Measurements from ENCODE around the gene MGST1. TPM values are rescaled to one million over a fixed set of nuclear protein-coding genes. Genes with fewer than 3 reads are reported as not detected.
A peak's percentile ranks its signal among the peaks of the same experiment; 100 is the strongest.

Gene MGST1
- polyA plus RNA-seq, 2 of the 4 experiments (the other 2 are of a cell fraction), result 949 to 1,309 TPM

DNA sequence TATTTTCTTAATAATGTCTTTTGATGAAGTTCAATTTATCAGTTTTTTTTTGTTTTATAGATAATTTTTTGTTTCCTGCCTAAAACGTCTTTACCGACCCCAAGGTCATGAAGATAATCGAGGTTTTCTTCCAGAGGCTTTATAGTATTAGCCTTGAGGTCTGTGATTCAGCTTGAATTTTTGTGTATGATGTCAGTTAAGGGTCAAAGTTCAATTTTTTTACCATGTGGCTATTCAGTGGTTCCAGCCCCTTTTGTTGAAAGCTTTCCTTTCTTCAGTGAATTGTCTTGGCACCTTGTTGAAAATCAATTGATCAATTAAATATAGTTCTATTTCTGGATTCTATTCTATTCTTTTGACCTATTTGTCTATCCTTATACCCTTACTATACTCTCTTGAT, 3.2 kb upstream of the MGST1 start:
- 32% methylated on average over 3 of the region's 3 CpGs for WGBS (ENCODE audit: missing lambda C conversion rate)
- no peak for ATAC-seq
- no peak for DNase-seq (ENCODE audit: low read depth in 1 of 2, low spot score in 1 of 2)
- Histone ChIP-seq H3K27ac (no peak overlapping the region), H3K9me3 (no peaks in the 10 kb centered on the region), H3K4me1 (peaks cover 21% of the 10 kb centered on the region), H3K4me3 (no peak overlapping the region), H3K4me2 (0 out of 3 replicates have a peak overlapping the region, but pooled peaks have one; percentile 2)
- CTCF ChIA-PET, result no interaction called here
- TF ChIP-seq FOSL2 (IDR thresholded peaks at IDR 0.05) (no peak), FOSL2 (CRISPR knock-in tag; IDR thresholded peaks at IDR 0.05) (no peak)
- FAIRE-seq, result no peak
- POLR2A ChIA-PET, result no interaction called here

GRCh38 chr12:16345105-16345504, 2.3 kb upstream of the MGST1 start:
- DNase-seq (ENCODE audit: low read depth in 1 of 2, low spot score in 1 of 2) (no peak), FAIRE-seq (no peak), ATAC-seq (no peak)
- TF ChIP-seq POLR2A (IDR thresholded peaks at IDR 0.05; ENCODE audit: low read length) (no peak), TFCP2L1 (CRISPR knock-in tag; IDR thresholded peaks at IDR 0.05) (no peak), CTCF (IDR thresholded peaks at IDR 0.05) (no peak), HEYL (CRISPR knock-in tag; IDR thresholded peaks at IDR 0.05) (no peak), MYC (IDR thresholded peaks at IDR 0.05; ENCODE audit: borderline replicate concordance, low read length) (no peak), HOXB5 (CRISPR knock-in tag; IDR thresholded peaks at IDR 0.05) (no peak), ZSCAN20 (CRISPR knock-in tag; IDR thresholded peaks at IDR 0.05) (no peak), CBX2 (IDR thresholded peaks at IDR 0.05; ENCODE audit: borderline replicate concordance, low read depth) (no peak)
- Histone ChIP-seq H3K4me1 (peaks cover 22% of the 10 kb centered on the region), H3K9me3 (no peaks in the 10 kb centered on the region), H3K27ac (no peak overlapping the region; a peak in 1 of 6 replicates), H3K4me3 (no peak overlapping the region), H3K4me2 (no peak overlapping the region)
- whole genome bisulfite sequencing (ENCODE audit: missing lambda C conversion rate), result 84% methylated on average over 1 of the region's 1 CpG
- POLR2A ChIA-PET, result no interaction called here
- CTCF ChIA-PET, result interaction anchor here (0.7 to 1.7 kb wide), 2 partner anchors 14 to 16 kb away, joined by 3 to 5 read pairs; no protein-coding TSS in a partner anchor

- DNase-seq (ENCODE audit: low read depth in 1 of 2, low spot score in 1 of 2) (peak; percentile 8 to 38), ATAC-seq (peak in 1 of 2 experiments; percentile 2; a peak in 3 of 6 replicates), FAIRE-seq (no peak)
- no peak for TF ChIP-seq RARB (CRISPR knock-in tag; IDR thresholded peaks at IDR 0.05)
- no peak for TF ChIP-seq MAZ (IDR thresholded peaks at IDR 0.05; ENCODE audit: borderline replicate concordance, low read depth, low read length)
- no peak for TF ChIP-seq EHMT2 (IDR thresholded peaks at IDR 0.05; ENCODE audit: low read depth)
- TF ChIP-seq TP53 (CRISPR knock-in tag; IDR thresholded peaks at IDR 0.05), result no peak
- TF ChIP-seq FOSB (CRISPR knock-in tag; IDR thresholded peaks at IDR 0.05), result 0 out of 2 replicates have a peak, but pooled peaks have one; percentile 36
- peak; percentile 26 to 27; a peak in 1 of 4 replicates for TF ChIP-seq CEBPB (IDR thresholded peaks at IDR 0.05)
- peak; percentile 72 for TF ChIP-seq MAFK (IDR thresholded peaks at IDR 0.05; ENCODE audit: partially characterized antibody)
- no peak for TF ChIP-seq POLR2A (IDR thresholded peaks at IDR 0.05; ENCODE audit: low read length)
- peak overlapping the region; percentile 97 to 99 for H3K27ac ChIP-seq
- WGBS (ENCODE audit: missing lambda C conversion rate), result 17% methylated on average over 7 of the region's 7 CpGs
- no peaks in the 10 kb centered on the region for H3K9me3 ChIP-seq
- H3K4me3 ChIP-seq, result peak overlapping the region; percentile 76
- H3K4me1 ChIP-seq, result peaks cover 39% of the 10 kb centered on the region
- POLR2A ChIA-PET, result interaction anchor here (1.4 kb wide), 1 partner anchor 17 kb away, joined by 5 read pairs; no protein-coding TSS in a partner anchor
- CTCF ChIA-PET, result no interaction called here
- H3K4me2 ChIP-seq, result peak overlapping the region; percentile 95
These were observed 487 bp upstream of the MGST1 start for GRCh38 chr12:16346958-16347357.

DNA sequence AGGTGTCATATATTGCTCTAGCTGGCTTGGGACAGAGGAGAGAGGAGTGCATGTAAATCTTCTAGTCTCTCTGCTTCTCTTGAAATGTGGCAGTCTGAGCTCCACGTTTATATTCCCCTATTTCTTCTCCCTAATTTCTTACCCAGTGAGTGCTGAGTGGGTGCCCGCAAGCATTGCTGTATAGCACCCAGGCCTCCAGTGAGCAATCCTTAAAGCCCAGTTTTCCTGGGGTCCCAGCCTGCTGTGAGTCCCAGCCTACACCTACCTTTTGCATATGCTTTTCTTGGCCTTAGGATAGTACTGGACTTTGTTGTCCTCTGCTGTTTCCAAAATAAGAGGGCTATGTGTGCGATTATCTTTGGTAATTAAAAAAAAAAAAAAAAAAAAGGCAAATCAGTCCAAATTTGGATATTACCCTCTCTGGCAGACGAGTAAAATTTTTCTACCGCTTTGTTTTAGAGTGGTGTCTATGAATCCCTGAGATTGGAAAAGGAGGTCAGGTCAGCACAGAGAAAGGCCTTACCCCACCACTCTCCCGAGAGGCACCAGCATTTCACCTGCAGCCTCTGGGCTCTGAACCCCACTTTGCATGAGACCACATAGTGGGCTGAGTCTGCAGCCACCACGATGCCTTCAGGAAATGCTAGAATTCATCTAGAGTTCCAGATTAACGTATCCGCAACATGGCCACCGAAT, 1.1 kb downstream of the MGST1 start:
- Histone ChIP-seq H3K4me3 (peak overlapping the region; percentile 76), H3K4me1 (peaks cover 55% of the 10 kb centered on the region), H3K4me2 (peak overlapping the region; percentile 95), H3K9me3 (no peaks in the 10 kb centered on the region), H3K27ac (peak overlapping the region; percentile 97 to 99)
- DNase-seq (ENCODE audit: low read depth in 1 of 2, low spot score in 1 of 2) (peak in 1 of 2 experiments; percentile 39), ATAC-seq (peak; percentile 54 to 56), FAIRE-seq (no peak)
- ChIA-PET POLR2A (interaction anchor here (1.3 to 1.4 kb wide), 3 partner anchors 14 to 19 kb away, joined by 3 to 5 read pairs (median 3); no protein-coding TSS in a partner anchor), CTCF (interaction anchor here (1.2 kb wide), 1 partner anchor 12 kb away, joined by 4 read pairs; no protein-coding TSS in a partner anchor)
- 1% methylated on average over 10 of the region's 10 CpGs for WGBS (ENCODE audit: missing lambda C conversion rate)
- TF ChIP-seq ESRRA (IDR thresholded peaks at IDR 0.05; ENCODE audit: borderline replicate concordance, low read length), result no peak
- TF ChIP-seq POLR2A (IDR thresholded peaks at IDR 0.05; ENCODE audit: low read length), result peak; percentile 26; the same call in 1 of the 2 replicates
- no peak for TF ChIP-seq RAD21 (conservative IDR thresholded peaks at IDR 0.05 in 1 of 2, IDR thresholded peaks at IDR 0.05 in 1 of 2)
- TF ChIP-seq TFCP2L1 (CRISPR knock-in tag; IDR thresholded peaks at IDR 0.05), result peak; percentile 34; the same call in 1 of the 2 replicates
- no peak for TF ChIP-seq KDM5A (IDR thresholded peaks at IDR 0.05)
- TF ChIP-seq REST (IDR thresholded peaks at IDR 0.05), result no peak
- TF ChIP-seq, protein P1, sequence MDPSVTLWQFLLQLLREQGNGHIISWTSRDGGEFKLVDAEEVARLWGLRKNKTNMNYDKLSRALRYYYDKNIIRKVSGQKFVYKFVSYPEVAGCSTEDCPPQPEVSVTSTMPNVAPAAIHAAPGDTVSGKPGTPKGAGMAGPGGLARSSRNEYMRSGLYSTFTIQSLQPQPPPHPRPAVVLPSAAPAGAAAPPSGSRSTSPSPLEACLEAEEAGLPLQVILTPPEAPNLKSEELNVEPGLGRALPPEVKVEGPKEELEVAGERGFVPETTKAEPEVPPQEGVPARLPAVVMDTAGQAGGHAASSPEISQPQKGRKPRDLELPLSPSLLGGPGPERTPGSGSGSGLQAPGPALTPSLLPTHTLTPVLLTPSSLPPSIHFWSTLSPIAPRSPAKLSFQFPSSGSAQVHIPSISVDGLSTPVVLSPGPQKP (IDR thresholded peaks at IDR 0.05; ENCODE audit: low read depth, low read length), result no peak
- TF ChIP-seq CHD4 (IDR thresholded peaks at IDR 0.05; ENCODE audit: borderline replicate concordance), result no peak
- TF ChIP-seq JUNB (IDR thresholded peaks at IDR 0.05), result no peak

Measured in A549 (cell line).